ENCODE data around the gene CDK5RAP2.

CDK5RAP2 gene

GRCh38 chr9:120610975-120611689 lies 31.2 kb upstream of the CDK5RAP2 start:
- H3K79me2 ChIP-seq (ENCODE audit: insufficient read depth, low read length): no peaks in the 10 kb centered on the region

DNA sequence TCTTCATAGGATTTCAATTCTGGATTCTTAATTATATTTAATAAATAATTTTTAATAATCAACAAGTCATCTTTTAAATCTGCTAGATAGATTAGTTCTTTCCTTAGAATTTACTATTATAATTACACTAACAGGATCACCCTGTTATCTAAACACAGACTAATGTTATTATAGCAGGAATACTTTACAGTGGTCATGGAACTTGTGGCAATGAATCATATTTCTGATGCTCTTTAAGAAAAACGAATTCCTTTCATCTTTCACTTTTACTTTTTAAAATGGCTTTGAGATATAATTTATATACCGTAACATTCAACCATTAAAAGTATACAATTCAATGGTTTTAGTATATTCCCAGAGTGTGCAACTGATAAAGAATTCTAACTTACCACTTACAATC lies 29.7 kb upstream of the CDK5RAP2 start:
- TF ChIP-seq EZH2phosphoT487 (IDR thresholded peaks at IDR 0.05; ENCODE audit: borderline replicate concordance) (no peak), CTCF (conservative IDR thresholded peaks at IDR 0.05; ENCODE audit: low read length) (no peak)
- Histone ChIP-seq H2AFZ (ENCODE audit: low read length) (no peak overlapping the region), H3K4me2 (ENCODE audit: low read depth, low read length, poor library complexity, severe bottlenecking) (no peak overlapping the region), H3K79me2 (ENCODE audit: insufficient read depth, low read length) (no peaks in the 10 kb centered on the region), H3K4me1 (ENCODE audit: insufficient read depth, low read length, poor library complexity, severe bottlenecking) (no peaks in the 10 kb centered on the region), H3K9me3 (ENCODE audit: insufficient read depth, low read depth, low read length) (no peaks in the 10 kb centered on the region), H3K9me2 (replicated peaks; ENCODE audit: low read depth, low read length) (no peaks in the 10 kb centered on the region), H3K27me3 (ENCODE audit: insufficient read depth, low read length, poor library complexity, severe bottlenecking) (no peaks in the 10 kb centered on the region), H3K4me3 (ENCODE audit: low read length, poor library complexity, severe bottlenecking) (no peak overlapping the region), H4K20me1 (ENCODE audit: insufficient read depth, low read length, poor library complexity, severe bottlenecking) (no peaks in the 10 kb centered on the region), H3K9ac (ENCODE audit: low read depth, low read length, poor library complexity, severe bottlenecking) (no peak overlapping the region), H3F3A (ENCODE audit: low read depth) (no peaks in the 10 kb centered on the region), H3K36me3 (ENCODE audit: insufficient read depth, low read length) (peaks cover 23% of the 10 kb centered on the region; the same call in 1 of the 2 replicates)

More at GRCh38 chr9:120610975-120611689, 31.2 kb upstream of the CDK5RAP2 start:
- H3K9ac ChIP-seq (ENCODE audit: low read depth, low read length, poor library complexity, severe bottlenecking): peak overlapping the region; percentile 16
- H3F3A ChIP-seq (ENCODE audit: low read depth): no peaks in the 10 kb centered on the region
- TF ChIP-seq EZH2phosphoT487 (IDR thresholded peaks at IDR 0.05; ENCODE audit: borderline replicate concordance) (no peak), CTCF (conservative IDR thresholded peaks at IDR 0.05; ENCODE audit: low read length) (peak; percentile 64)
- no peak overlapping the region for H2AFZ ChIP-seq (ENCODE audit: low read length)
- no peak overlapping the region for H3K4me3 ChIP-seq (ENCODE audit: low read length, poor library complexity, severe bottlenecking)
- H3K9me3 ChIP-seq (ENCODE audit: insufficient read depth, low read depth, low read length): no peaks in the 10 kb centered on the region
- H3K4me1 ChIP-seq (ENCODE audit: insufficient read depth, low read length, poor library complexity, severe bottlenecking): no peaks in the 10 kb centered on the region
- no peak overlapping the region for H3K4me2 ChIP-seq (ENCODE audit: low read depth, low read length, poor library complexity, severe bottlenecking)
- no peaks in the 10 kb centered on the region for H3K27me3 ChIP-seq (ENCODE audit: insufficient read depth, low read length, poor library complexity, severe bottlenecking)
- H4K20me1 ChIP-seq (ENCODE audit: insufficient read depth, low read length, poor library complexity, severe bottlenecking): no peaks in the 10 kb centered on the region
- H3K36me3 ChIP-seq (ENCODE audit: insufficient read depth, low read length): peaks cover 15% of the 10 kb centered on the region; the same call in 1 of the 2 replicates
- no peaks in the 10 kb centered on the region for H3K9me2 ChIP-seq (replicated peaks; ENCODE audit: low read depth, low read length)

GRCh38 chr9:120608421-120608820 lies 28.5 kb upstream of the CDK5RAP2 start:
- Histone ChIP-seq H3F3A (ENCODE audit: low read depth) (no peaks in the 10 kb centered on the region), H3K9ac (ENCODE audit: low read depth, low read length, poor library complexity, severe bottlenecking) (no peak overlapping the region), H4K20me1 (ENCODE audit: insufficient read depth, low read length, poor library complexity, severe bottlenecking) (no peaks in the 10 kb centered on the region), H3K4me1 (ENCODE audit: insufficient read depth, low read length, poor library complexity, severe bottlenecking) (no peaks in the 10 kb centered on the region), H3K9me2 (replicated peaks; ENCODE audit: low read depth, low read length) (no peaks in the 10 kb centered on the region), H2AFZ (ENCODE audit: low read length) (no peak overlapping the region), H3K4me3 (ENCODE audit: low read length, poor library complexity, severe bottlenecking) (no peak overlapping the region), H3K36me3 (ENCODE audit: insufficient read depth, low read length) (peaks cover 27% of the 10 kb centered on the region; the same call in 1 of the 2 replicates), H3K4me2 (ENCODE audit: low read depth, low read length, poor library complexity, severe bottlenecking) (no peak overlapping the region), H3K79me2 (ENCODE audit: insufficient read depth, low read length) (no peaks in the 10 kb centered on the region), H3K9me3 (ENCODE audit: insufficient read depth, low read depth, low read length) (no peaks in the 10 kb centered on the region), H3K27me3 (ENCODE audit: insufficient read depth, low read length, poor library complexity, severe bottlenecking) (no peaks in the 10 kb centered on the region)
- TF ChIP-seq CTCF (conservative IDR thresholded peaks at IDR 0.05; ENCODE audit: low read length) (no peak), EZH2phosphoT487 (IDR thresholded peaks at IDR 0.05; ENCODE audit: borderline replicate concordance) (no peak)
